T-helper 22 cell (primary cell): ENCODE results near the gene CLEC2D.
"Not testable (repeated sequence)": the region's sequence is repeated elsewhere in the genome, so short reads cannot be mapped to it uniquely, and the experiment has no call there.

Experiments
- DNase-seq: peaks from one replicate; pipeline ENCODE4 v3.0.0-alpha.2; 2020; ENCODE audit warnings: low read depth

CLEC2D gene

GRCh38 chr12:9660046-9660445 lies 9.5 kb upstream of the CLEC2D start:
- DNase-seq, result no peak

- no peak for DNase-seq
Observed at GRCh38 chr12:9661720-9662119, 7.8 kb upstream of the CLEC2D start.

GRCh38 chr12:9662488-9662887 lies 7.0 kb upstream of the CLEC2D start:
- DNase-seq, result no peak

DNA sequence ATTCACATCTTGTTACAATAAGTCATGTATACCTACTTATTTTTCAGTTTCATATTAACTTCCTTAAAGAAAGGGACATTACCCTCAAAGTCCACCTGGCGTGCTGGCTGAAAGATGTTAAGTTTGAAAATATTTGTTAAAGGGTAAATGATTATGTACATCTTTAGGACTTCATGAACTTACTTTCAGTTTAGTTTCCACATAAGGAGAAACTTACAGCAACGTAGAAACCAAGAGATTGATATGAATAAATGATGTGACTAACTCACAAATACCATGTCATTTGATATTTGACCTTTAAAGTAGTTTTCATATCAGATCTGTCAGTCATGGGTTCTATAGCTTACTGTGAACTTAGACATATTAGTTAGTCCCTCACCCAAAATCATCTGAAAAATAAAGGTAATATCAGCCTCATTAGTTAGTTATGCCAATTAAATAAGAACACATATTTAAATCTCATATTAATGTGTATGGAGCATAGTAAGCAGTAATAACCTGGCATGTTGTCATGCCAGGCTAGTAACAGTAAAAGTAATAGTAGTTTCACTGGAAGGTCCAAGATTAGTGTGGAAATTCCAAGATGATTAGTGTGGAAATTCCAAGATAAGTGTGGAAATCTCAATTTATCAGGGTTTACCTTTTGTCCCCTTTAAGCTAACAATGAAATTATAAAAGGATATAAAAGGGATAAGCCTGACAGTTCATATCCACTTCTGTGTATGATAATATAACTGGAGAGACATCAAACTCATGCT lies 1.9 kb upstream of the CLEC2D start:
- no peak for DNase-seq

DNA sequence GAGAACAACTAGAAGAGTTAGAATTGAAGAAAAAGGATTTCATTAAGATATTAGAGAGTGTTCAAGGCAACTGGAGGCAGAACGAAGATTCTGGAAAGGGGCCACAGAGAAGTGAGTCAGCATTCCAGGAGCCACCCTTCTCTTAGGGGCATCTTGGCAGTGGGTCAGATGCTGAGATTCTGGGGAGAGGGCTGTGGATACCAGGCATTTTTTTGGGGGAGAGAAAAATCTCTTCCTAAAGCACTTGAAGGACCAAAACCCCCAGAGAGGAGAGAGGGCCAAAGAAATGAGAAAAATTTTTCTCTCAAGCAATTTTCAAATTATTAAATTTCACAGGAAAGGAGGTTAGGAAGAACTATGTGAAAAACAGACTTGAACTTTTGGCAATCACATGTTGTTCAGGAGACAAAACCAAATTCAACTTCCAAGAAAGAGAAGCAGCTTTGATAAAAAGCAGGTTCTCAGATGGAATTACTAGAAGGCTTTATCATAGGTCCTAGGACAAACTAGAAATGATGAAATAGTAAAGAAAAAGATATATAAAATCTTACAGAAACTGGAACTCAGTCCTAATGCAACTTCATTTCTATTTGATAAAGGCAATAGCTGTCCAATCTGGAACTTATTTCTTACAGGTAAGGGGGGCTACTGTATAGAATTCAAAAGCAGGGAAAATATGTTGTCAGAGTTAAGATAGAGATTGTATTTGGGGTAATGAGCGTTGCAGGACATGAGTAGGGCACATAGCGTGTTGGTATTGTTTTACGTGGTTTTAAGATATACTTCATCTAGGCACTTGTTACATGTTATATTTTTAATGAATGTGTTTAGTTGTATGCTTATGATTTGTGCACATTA lies 1.1 kb upstream of the CLEC2D start:
- DNase-seq, result no peak

GRCh38 chr12:9669019-9669326 lies 540 bp upstream of the CLEC2D start:
- DNase-seq, result no peak

- not testable (repeated sequence) for DNase-seq
Observed at GRCh38 chr12:9672340-9672739, 2.8 kb downstream of the CLEC2D start.

- peak; percentile 55 for DNase-seq
Observed at GRCh38 chr12:9673404-9674225, 4.1 kb downstream of the CLEC2D start.

DNA sequence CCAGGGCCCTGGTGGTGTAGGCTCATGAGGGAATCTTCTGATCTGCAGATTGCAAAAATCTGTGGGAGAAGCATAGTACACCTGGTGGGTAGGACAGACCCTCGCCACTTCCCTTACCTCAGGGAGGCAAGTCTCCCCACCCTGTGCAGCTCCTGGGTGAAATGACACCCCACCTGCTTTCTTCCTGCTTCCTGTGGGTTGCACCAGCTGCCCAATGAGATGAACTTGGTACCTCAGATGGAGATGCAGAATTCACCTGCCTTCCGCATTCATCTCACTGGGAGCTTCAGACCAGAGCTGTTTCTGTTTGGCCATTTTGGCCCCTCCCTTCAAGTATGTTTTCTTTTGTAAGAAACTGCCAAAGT lies 4.7 kb downstream of the CLEC2D start:
- DNase-seq, result peak; percentile 45

- DNase-seq, result not testable (repeated sequence)
Observed at GRCh38 chr12:9682508-9682907, 13.0 kb downstream of the CLEC2D start.

GRCh38 chr12:9682949-9683348 lies 13.4 kb downstream of the CLEC2D start:
- not testable (repeated sequence) for DNase-seq

- not testable (repeated sequence) for DNase-seq
Observed at GRCh38 chr12:9685366-9685765, 15.9 kb downstream of the CLEC2D start.

- no peak for DNase-seq
Observed at GRCh38 chr12:9685915-9686314, 16.4 kb downstream of the CLEC2D start.

DNA sequence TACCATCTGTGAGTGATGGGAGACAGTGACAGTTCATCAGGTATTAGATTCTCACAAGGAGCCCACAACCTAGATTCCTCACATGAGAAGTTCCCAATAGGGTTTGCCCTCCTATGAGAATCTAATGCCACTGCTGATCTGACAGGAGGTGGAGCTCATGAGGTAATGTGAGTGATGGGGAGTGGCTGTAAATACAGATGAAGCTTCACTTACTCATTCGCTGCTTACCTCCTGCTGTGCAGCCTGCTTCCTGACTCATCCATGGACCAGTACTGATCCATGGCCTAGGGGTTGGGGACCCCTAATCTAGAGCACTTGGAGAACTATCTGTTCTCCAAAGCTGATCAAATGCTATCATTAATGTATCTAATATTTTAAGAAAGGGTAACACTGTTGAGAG lies 17.7 kb downstream of the CLEC2D start:
- DNase-seq, result no peak

- no peak for DNase-seq
Observed at GRCh38 chr12:9692909-9693308, 23.4 kb downstream of the CLEC2D start.

DNA sequence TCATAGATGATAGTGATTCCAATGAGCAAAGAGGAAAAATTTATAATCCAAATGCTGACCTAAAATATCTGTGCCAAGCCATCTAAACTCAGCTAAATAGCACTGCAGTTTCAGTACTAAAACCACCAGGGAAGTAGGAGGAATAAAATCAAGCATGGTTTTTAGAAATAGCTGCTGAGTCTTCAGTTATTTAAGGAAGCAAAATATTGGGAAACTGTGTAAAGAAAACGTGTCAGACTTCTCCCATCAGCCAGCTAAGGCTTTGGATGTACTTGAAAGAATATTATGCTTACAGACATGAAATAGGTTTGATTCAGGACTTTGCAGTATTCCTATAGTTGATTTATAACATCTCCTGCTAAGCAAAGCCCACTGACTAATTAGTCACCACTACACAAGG lies 24.7 kb downstream of the CLEC2D start:
- no peak for DNase-seq

DNA sequence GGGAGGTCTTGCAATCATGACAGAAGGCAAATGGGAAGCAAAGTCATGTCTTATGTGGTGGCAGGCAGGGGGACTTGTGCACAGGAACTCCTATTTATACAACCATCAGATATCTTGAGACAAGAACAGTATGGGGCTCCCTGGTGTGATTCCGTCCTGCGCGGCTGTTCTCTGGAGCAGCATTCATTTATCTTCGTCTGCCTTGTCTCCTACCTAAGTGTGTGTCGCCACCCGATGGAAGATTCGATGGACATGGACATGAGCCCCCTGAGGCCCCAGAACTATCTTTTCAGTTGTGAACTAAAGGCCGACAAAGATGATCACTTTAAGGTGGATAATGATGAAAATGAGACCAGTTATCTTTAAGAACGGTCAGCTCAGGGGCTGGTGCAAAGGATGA lies 25.6 kb downstream of the CLEC2D start:
- not testable (repeated sequence) for DNase-seq

GRCh38 chr12:9695661-9696060 lies 26.1 kb downstream of the CLEC2D start:
- not testable (repeated sequence) for DNase-seq

GRCh38 chr12:9697619-9698018 lies 28.1 kb downstream of the CLEC2D start:
- no peak for DNase-seq

- no peak for DNase-seq
Observed at GRCh38 chr12:9698681-9699080, 29.2 kb downstream of the CLEC2D start.

DNA sequence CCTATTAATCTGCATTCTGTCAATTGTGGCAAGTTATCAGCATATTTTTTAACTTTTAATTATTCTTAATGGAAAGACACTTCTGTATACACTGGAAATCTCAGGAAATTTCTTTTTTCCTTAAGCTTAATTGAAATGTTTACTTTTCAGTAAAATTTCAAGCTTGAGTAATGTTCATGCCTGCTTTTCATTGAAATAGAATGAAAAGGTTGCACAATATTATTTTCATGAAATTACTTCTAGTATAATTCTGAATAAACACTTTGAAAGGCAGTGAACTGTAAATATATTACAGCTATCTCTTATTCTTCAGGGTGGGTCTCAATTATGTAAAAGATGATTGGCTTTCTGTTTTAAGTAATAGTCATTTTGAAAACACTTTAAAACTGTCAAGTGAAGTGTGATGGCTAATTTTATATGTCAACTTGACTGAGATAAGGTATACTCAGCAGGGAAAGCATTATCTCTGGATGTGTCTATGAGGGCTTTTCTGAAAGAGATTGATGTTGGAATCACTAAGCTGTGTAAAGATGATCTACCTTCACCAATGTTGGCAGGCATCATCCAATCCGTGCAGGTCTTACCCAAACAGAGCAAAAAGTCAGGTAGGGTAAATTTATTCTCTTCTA lies 29.9 kb downstream of the CLEC2D start:
- DNase-seq, result no peak

GRCh38 chr12:9699898-9700605 lies 30.5 kb downstream of the CLEC2D start:
- no peak for DNase-seq
